ENCODE measurements around the gene FIGNL1.

GRCh38 chr7:50425318-50425717 is 24.8 kb downstream of the FIGNL1 start:
- no peak for TF ChIP-seq POLR2A (IDR thresholded peaks at IDR 0.05; ENCODE audit: low read depth, low read length)
- TF ChIP-seq POLR2AphosphoS5 (IDR thresholded peaks at IDR 0.05; ENCODE audit: low read depth, low read length): no peak

Data from GM12892 (cell line).